ENCODE measurements around the gene TCHHL1.

DNA sequence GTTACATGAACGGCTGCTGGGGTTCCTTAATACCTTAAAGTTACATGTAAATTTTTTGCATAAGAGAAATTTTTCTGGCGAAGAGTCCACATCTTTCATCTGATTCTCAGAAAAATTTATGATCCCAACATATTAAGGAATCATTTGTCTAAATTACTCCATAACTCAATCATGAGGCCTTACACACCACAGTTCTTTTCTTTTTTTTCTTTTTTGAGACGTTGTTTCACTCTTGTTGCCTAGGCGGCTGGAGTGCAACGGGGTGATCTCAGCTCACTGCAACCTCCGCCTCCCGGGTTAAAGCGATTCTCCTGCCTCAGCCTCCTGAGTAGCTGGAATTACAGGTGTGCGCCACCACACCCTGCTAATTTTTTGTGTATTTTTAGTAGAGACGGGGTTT, 50.0 kb downstream of the TCHHL1 start:
- TF ChIP-seq, protein P1, sequence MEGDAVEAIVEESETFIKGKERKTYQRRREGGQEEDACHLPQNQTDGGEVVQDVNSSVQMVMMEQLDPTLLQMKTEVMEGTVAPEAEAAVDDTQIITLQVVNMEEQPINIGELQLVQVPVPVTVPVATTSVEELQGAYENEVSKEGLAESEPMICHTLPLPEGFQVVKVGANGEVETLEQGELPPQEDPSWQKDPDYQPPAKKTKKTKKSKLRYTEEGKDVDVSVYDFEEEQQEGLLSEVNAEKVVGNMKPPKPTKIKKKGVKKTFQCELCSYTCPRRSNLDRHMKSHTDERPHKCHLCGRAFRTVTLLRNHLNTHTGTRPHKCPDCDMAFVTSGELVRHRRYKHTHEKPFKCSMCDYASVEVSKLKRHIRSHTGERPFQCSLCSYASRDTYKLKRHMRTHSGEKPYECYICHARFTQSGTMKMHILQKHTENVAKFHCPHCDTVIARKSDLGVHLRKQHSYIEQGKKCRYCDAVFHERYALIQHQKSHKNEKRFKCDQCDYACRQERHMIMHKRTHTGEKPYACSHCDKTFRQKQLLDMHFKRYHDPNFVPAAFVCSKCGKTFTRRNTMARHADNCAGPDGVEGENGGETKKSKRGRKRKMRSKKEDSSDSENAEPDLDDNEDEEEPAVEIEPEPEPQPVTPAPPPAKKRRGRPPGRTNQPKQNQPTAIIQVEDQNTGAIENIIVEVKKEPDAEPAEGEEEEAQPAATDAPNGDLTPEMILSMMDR (IDR thresholded peaks at IDR 0.05): no peak
- TF ChIP-seq POLR2A (IDR thresholded peaks at IDR 0.05): no peak

Data from lower leg skin (tissue), 3 donors.